Activated CD4-positive, alpha-beta T cell treated with anti-CD3 and anti-CD28 coated beads for 24 hours (primary cell): Measurements from ENCODE around the gene CFAP99.

ENCODE experiments used
- DNase-seq, 2 donors: peaks; one replicate each; pipeline ENCODE4 v3.0.0-alpha.2; 2020; ENCODE audit warnings: low read depth in 2 of 2

CFAP99 gene

GRCh38 chr4:2411786-2412510 is 6.8 kb upstream of the CFAP99 start:
- DNase-seq, result no peak

DNA sequence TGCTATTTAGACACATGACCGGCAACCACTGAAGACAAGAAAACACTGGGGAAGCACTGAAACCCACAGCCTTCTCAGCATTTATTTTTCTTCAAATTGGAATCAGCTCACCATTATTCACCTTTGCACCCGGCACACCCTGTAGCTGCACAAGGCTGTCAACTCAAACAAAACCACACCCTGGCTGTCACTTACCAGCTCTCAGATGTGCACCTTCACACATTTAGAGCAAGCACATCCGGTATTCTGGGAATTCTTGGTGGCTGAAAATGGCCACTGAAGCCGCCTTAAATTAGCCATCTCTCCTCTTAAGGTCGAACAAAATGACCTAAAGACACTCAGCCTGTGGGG is 6.2 kb upstream of the CFAP99 start:
- peak; percentile 49 to 51 for DNase-seq

DNA sequence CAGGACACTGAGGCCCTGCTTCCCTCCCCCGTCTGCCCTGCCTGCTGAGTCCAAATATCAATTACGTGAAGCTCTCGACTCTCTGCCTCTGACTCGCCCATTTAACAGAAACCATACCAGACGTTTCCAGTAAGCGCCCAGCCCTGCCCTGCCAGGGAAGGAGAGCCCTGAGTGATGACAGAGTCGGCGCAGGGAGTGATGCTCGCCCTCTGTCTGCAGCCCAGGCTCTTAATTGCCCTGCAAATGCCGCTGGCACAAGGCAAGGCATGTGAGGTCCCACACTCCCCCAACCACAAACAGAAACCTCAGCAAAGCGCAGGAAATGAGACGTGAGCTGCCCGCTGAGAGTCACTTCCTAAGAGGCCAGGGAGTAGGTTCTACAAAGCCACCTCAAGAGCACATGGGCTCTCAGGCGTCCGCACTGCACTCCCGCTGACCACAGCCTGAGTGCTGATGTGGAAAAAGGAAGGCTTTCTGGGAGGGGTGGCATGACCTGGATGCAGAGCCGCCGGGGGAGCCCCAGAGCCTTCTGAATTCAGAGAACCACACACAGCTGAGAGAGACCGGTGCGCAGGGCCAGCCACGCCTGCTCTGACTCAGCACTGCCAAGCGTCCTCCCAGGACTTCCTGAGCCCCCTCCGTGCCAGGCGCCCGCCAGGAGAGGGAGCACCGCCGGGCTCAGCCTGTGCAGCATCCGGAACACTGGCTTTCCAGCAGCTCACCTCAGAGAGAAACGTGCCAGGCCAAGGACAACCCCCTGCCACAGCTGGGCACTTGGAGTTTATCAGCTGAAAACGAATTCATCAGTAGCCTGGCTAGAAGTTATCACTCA is 5.7 kb upstream of the CFAP99 start:
- DNase-seq, result peak; percentile 59 to 64

DNA sequence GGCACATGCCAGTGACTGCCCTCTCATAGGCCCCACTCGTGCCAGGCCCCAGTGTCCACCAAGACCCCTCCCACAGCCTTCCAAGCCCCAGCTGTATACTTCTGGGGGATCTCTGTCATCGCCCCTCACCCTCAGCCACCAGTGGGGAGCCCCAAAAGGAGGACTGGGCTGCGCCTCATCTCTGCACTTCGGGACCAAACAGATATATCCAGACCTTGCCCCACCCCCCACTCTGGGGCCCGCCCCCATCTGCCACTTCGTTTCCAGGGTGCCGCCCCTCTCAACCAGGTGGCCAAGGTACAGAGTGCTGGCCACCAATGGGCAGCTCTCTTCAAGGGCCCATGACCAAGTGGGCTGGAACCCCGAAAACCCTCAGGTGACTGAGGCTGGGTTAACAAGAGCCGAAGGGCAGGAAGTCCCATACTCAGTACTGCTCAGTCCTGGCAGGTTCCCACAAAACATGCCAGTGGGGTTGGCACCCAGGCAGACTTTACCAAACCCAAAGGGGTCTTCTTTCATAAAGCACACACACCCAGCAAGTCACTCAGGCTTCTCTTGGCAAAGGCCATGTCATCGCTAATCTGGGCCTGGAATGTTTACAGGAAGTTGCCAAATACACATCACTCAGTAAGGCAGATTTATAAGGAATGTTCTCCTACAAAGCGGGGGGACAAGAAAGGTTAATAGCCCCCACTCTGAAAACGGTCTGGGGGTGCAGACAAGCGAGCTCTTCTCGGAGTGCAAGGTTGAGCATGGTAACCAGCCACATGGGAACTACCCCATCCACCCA is 4.7 kb upstream of the CFAP99 start:
- peak in 1 of 2 donors; percentile 18 for DNase-seq

GRCh38 chr4:2415213-2415612 is 3.5 kb upstream of the CFAP99 start:
- no peak for DNase-seq

DNA sequence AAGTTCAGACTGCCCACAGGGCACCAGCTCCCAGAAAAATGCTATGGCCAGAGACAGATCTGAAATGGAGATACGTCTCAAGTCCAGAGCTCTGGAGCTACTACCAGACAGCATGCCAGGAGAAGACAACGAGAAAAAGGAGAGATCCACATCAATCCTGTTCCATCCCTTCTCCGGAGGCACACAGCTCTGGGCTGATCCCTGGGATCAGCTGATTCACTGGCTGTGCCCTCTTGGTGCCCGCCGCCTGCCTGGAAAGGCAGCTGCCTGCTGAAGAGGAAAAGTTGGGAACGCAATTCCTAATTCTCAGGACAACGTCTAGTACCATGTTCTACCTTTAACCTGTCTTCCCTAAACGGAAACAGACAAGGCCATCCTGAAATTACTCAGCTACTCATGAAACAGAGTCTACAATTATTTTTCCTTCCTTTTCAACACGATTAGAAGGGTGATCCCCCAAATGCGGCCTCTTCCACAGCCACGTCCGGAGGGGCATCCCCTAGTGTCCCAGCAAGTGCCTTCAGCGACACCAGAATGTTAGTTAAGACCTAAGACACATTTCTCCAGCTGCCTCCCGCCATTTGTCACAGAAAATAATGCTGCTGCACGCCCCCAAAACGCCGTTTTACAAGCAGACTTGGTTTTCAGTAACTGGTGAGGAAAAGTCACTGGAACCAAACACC is 2.7 kb upstream of the CFAP99 start:
- DNase-seq, result no peak

DNA sequence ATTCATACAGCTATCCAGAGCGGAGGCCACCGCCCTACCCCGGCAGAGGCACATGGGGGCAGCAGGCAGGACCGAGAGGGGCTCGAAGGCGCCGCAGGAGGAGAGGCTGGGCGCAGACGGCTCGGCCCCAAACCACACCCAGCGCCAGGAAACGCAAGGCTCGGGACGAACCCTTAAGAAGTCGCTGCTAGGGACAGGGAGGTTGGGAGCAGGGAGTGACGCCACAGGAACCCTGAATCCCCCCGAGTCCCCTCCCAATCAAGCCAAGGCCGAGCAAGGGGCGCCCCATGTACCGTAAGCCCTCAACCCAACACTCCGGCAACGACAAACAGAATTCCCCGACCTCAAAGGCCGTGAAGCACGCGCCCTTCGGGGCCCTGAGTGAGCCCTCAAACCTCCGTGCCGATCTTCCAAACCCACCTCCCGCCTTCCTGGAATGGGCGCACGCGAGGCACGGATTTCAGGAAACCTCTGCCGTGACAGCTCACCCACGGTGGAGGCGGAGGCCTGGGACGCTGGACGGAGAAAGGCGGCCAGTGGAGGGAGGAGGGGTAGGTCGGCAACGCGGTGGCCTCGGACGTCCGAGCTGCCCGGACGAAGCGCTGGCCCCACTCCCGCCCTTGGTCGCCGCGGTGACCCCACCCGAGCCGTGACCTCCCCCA is 2.1 kb upstream of the CFAP99 start:
- no peak for DNase-seq

GRCh38 chr4:2417226-2417764 is 1.5 kb upstream of the CFAP99 start:
- DNase-seq, result no peak

DNA sequence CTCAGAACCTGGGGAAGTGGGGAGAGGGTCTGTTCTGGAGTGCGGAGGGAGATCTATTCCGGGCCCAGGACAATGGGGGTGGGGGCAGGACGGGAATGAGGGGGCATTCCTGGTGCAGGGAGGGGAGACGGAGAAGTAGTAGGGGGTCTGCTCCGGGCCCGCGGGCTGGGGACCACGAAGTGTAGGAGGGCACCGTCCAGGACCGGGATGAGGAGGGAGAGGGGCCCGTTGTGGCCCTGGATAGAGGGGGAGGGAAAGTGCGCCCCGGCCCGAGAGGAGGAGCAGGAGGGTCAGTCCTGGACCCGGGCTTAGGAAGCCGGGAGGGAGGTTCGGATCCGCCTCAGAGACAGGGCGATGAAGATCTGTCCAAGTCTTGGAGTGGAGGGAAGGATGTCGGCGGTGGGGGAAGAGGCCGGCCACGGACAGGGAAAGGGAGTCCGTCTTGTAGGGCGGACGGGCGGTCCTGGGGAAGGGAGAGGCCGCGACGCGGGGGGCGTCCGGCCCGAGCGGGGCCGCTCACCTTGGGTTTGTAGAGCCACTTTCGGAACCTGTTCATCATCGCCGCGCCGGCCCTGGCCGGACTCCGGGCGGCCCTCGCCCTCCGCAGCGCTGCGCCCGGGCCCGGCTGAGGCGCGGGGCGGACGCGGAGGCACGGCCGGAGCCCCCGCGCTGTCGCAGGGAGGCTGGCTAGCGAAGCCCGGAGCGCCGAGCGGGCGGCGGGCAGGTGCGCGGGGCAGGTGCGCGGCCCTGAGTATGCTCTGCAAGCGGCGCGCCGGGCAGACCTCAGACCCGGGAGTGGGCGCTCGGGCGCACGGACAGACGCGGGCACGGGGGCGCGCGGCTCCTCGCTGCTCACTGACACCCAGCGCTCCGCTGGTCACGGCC is 748 bp upstream of the CFAP99 start, which contains the start of gene ZFYVE28:
ZFYVE28 (minus strand) TSS at position 881 of the 885 bp plus-strand sequence; CDS start at position 559, 322 bp downstream.
- no peak for DNase-seq

- DNase-seq, result no peak
Observed at GRCh38 chr4:2419814-2420213, 1.1 kb downstream of the CFAP99 start.

GRCh38 chr4:2421928-2422327 is 3.2 kb downstream of the CFAP99 start:
- DNase-seq, result no peak

DNA sequence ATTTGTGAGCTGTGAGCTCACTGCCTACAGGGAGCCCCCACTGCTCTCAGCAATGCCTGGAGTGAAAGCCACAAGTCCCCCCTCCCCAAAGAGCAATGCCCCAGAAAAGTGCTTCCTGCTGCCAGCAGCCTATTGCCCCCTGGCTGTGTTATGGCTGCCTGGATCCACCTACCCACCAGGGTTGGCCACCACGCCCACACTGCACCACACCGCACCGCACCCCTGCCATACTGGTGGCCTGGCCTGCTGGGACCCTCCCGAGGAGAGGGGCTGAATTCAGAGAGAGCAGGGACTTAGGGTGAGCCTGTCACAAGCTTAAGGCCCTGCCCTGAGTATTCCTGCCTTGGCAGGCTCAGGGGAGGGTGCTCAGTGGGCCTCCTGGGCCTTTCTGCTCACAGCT is 4.3 kb downstream of the CFAP99 start:
- no peak for DNase-seq

- DNase-seq, result no peak
Observed at GRCh38 chr4:2423695-2424094, 4.9 kb downstream of the CFAP99 start.

- no peak for DNase-seq
Observed at GRCh38 chr4:2424581-2424980, 5.8 kb downstream of the CFAP99 start.

DNA sequence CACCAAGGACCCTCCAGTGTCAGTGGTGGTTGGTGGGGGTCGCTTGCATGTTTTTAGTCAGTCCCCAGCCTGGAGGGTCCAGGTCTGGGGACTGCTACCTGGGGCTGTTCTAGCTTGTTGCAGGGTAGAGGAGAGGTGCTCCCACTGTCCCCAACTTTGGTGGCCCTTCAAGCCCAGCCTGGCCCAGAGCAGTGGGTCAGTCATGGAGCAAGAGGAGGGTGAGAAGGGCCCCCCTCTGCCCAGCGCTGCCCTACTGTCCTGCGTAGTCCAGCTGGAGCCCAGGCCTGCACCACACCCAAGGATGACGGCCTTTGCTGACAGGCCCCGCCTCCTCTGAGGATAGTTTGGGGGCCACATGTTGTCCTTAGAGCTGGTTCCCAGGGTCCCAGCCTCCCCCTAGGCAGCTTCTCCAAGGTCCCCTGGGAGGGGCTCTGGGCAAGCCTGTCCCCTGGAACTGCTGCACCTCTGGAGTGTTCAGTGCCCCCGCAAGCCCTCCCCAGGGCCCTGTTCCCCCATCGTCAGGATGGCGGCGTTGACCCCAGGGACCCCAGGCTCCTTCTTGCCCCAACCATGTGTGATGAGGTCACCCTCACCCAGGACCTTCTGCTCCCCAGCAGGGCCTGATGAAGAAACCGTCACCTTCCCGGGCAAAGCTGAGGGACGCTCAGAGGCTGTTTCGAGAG is 6.8 kb downstream of the CFAP99 start:
- no peak for DNase-seq

GRCh38 chr4:2426069-2426397 is 7.3 kb downstream of the CFAP99 start:
- no peak for DNase-seq

GRCh38 chr4:2426711-2427275 is 8.0 kb downstream of the CFAP99 start:
- no peak for DNase-seq

- DNase-seq, result no peak
Observed at GRCh38 chr4:2427383-2428334, 8.9 kb downstream of the CFAP99 start.
